Frontal cortex (tissue), 4 donors: ENCODE results near the gene ADARB2. TPM values are rescaled to one million over a fixed set of nuclear protein-coding genes. Genes with fewer than 3 reads are reported as not detected.

Experiments
- DNase-seq, 2 donors: peaks; one replicate each; pipeline ENCODE4 v3.0.0; 2012; ENCODE audit warnings: low spot score in 2 of 2
- FAIRE-seq: peaks from 2 replicates; lab custom pipeline; 2012; peaks lifted over from hg19 to GRCh38; lab: Jason Lieb, UNC
- total RNA-seq: library from RNA; depleted of rRNA; stranded (reverse); fragments of >200 nt; gene quantifications from one replicate; pipeline ENCODE4 v1.2.3, GENCODE V29; 2014
- donor health status: control.
- donor health status: control.
- donor health status: control.

ADARB2 gene
- total RNA-seq, 1 donor from 2014 or later, result 3.3 TPM

GRCh38 chr10:1410469-1411395 lies 326.6 kb downstream of the ADARB2 start:
- FAIRE-seq, result no peak

DNA sequence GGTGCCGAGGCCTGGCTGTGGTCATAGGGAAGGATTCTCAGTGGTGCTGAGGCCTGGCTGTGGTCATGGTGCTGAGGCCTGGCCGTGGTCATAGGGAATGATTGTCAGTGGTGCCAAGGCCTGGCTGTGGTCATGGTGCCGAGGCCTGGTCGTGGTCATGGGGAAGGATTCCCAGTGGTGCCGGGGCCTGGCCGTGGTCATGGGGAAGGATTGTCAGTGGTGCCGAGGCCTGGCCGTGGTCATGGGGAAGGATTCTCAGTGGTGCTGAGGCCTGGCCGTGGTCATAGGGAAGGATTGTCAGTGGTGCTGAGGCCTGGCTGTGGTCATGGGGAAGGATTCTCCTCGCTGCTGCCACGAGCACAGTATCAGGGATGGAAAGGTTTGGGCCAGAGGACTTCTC lies 327.3 kb downstream of the ADARB2 start:
- DNase-seq, result no peak
- FAIRE-seq, result no peak

More at GRCh38 chr10:1410469-1411395, 326.6 kb downstream of the ADARB2 start:
- DNase-seq, result no peak

GRCh38 chr10:1409392-1409791 lies 327.9 kb downstream of the ADARB2 start:
- FAIRE-seq, result no peak
- no peak for DNase-seq

- DNase-seq (no peak), FAIRE-seq (no peak)
Observed at GRCh38 chr10:1408651-1409367, 328.5 kb downstream of the ADARB2 start.

GRCh38 chr10:1406967-1407945 lies 330.1 kb downstream of the ADARB2 start:
- FAIRE-seq (no peak), DNase-seq (no peak)

GRCh38 chr10:1406132-1406966 lies 331.0 kb downstream of the ADARB2 start:
- FAIRE-seq (no peak), DNase-seq (no peak)

DNA sequence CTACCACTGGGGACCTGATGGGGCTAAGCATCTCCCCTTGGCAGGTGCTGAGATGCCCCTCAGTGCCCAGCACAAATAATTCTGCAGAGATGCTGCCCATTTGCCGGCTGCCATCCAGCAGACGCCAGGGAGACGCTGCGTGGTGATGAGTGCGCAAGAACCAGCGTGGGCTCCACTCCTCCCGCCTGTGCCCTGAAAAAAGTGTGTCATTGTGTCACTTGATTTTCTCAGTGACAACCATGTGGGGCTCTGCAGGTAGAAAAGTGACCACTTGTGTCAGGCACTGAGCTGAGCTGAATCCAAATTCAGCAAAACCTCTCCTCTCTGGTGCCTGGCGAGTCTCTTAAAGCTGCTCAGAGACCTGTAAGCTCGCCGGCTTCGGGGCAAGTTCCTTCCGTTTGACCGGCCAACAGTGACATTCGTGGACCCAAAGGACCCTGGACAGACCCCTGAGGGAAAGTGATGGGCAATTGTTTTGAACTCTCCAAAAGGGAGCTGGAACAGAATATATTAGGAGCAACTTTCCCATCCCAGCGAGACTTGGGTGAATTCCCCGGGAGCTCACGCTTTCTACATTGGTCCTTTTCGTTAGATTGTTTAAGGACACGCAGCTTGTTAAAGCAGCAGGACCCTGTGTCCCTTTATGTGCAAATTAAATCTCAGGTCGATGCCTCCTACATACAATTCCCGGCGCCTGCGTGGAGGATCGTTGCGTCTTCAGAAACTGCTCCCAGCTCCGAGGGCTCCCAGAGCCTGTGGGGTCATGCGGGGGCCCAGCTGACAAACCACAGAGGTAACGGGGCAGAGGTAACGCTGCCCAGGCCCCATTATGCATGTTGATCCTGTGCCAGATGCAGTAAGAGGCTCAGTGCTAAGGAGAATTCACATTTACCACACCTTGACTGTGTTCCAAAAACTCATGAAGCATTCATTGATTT lies 332.7 kb downstream of the ADARB2 start:
- FAIRE-seq, result no peak

GRCh38 chr10:1403508-1404322 lies 333.6 kb downstream of the ADARB2 start:
- DNase-seq (no peak), FAIRE-seq (no peak)

More for the DNA sequence above, 332.7 kb downstream of the ADARB2 start:
- DNase-seq, result no peak

DNA sequence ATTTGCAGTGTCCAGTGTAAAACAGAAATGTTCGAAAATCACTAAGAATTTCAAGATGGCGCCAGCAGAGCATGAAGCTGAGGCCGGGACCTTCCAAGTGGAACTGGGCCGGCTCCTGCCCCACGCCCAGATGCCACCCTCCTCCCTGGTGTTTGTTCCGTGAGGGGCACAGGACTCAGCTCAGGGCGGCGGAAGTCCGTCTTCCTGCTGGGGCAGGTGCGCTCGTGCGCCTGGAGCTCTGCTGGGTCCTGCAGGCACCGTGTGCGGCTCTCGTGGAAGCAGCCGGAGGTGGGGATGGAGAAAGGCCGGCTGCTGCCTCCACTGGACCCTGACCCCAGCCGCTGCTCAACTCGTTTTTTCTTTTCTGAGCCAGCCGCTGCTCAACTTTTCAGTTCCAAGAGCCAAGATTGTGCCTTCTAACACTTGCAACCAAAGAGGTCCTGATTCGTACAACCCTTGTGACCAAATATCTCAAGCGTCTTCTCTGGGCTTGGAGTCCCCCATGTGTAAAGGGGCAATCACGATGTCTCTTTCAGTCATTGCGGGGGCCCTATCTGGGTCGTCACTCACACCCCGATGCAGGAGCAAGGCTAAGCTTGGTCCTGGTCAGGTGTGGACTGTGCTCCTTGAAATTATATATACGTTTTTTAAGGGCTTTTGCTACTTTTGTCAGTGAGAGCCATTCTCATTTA lies 334.4 kb downstream of the ADARB2 start:
- FAIRE-seq, result no peak
- DNase-seq, result no peak

DNA sequence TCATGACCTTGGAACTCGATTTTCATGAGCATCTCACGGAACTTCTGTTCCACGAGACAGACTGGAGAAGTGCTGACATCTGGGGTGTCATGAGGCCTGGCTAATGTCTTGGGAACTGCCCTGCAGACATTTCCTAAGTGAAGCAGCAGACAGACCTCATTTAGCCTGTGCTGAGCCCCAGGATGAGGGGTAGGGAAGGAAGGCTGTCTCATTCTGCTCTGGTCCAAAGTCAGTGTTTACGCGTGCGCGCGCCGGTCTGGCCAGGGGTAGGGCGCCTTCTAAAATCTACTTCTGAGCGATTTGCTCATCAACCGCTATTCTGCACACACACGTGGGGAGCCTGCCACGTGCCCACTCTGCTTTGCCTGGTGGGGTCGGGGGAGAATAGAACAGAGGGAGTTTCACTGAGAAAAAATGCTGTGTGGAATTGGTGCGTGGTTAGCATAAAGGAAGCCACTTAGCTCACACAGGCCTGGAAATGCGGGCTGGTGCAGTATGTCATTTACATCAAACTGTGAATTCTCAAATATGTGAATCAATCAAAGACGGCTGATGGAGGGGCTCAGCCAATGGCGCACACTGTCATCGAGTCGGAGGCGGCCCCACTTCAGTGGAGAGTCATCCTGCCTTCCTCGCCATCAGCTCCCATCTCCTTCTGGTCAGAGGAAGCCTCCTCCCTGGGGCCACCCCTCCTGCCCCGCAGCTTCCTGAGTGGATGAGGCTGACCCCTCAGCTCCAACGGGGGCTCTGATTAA lies 335.1 kb downstream of the ADARB2 start:
- DNase-seq, result no peak
- no peak for FAIRE-seq

DNA sequence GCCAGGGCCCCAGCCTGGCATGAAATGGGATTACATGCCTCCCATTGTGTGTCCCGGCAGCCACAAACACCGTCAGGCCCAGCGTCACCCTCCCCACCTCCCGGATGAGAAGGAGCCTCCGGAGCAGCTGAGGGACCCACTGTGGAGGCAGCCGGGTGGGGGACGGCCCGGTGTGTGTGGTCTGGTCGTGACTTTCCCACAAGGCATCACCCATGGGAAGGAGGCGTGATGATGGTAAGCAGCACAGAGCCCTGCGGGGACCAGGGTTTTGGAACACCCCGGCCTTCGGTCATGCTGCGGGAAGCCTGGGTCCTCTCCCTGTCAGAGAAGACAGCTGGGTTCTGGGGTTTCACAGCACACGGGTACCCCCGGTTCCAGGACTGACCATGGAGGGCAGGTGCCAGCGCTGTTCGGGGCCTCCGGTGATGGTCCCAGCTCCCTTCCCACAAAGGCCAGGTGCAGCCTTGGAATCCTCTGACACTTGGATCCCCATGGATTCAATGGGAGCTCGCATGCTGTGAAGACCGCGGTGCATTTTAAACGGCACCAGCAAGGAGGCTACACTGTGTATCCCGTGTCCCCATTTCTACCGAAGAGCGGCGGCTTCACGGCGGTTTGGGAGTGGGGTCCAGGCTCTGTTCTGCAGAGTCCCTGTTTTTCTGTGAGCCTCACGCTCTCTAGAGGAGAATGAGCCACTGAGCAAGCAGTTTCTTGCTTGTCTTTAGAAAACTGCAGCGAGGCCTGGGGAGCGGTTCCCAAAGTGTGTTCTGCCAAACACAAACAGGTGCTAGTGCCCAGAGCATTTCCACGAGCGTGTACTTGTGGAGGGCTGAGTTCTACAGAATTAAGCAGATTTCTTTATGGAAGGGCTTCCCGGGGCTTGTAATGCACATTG lies 336.0 kb downstream of the ADARB2 start:
- no peak for FAIRE-seq
- no peak for DNase-seq

DNA sequence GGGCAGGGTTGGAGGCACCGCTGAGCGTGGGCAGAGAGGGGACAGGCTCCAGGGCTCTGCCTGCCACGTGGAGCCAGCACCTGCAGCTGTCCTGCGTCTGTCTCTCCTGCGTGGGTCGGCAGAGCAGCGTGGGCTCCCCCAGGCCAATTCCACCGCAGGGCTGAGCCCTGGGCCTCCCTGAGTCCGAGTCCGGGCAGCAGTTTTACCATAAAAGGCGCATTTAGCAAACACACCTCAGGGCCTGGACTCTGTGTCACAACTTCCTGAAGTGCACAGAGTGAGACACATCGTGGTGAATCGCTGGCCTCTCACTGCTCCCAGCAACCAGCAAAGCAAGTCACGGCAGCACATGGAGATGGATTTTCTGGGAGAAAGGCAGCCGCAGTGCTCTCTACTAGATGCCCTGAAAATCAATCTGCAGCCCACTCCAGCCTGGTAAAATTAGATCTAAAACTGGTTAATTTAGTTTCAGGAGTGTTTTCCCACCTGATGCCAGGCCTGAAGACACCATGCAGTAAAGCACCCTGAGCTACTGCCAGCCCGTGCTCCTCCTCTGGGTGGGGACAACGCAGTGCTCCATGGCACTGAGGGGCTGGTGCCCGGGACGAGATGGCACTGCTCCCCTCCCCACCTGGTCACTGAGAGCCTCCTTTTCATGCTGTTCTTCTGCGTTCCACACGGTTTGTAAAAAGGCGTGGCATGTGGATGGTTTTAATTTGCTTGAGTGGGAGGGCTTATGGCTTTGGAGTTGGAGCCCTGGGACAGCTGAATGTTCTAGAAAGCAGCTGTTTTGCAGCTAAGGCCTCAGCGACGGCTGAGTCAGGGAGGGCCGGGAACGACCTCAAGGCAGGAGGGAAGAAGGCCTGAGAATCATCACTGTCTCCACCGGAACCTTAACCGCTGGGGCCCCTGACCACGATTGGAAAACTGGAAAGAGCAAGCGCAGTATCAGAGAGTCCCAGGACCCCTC lies 336.9 kb downstream of the ADARB2 start:
- no peak for FAIRE-seq
- no peak for DNase-seq

DNA sequence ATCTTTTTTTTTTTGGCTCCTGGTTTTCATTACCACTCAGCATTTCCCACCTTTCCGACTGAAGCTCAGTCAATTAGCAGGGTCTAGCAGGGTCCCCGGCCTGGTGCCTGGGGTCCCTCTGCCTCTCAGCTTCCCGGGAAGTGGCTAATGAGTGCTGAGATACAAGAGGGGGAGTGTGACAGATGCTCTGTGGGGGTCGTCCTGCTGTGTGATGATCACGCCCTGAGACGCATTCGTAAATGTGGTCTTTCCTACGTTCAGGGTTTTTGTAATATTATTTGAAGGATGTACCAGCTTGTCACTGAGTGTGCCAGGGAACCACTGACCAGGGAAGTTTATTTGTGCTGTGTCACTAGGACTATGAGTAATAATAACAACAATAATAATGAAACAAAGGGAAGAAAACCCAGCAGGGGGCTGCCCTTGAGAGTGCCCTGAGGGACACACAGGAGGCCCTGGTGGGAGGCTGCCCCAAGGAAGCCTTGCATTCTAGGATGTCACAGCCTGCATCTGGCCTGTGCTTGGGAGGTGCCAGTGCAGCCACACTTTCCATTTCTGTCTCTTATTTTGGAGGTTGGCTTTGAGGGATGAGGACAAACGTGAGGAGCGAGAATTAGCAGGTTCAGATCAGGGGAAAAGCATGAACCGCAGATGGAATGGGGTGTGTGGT lies 337.8 kb downstream of the ADARB2 start:
- no peak for FAIRE-seq
- no peak for DNase-seq
